Measurements from ENCODE around the gene EDEM2.
"Not testable (repeated sequence)": the region's sequence is repeated elsewhere in the genome, so short reads cannot be mapped to it uniquely, and the experiment has no call there.

EDEM2 gene

GRCh38 chr20:35166242-35166830 lies 19.2 kb upstream of the EDEM2 start:
- Histone ChIP-seq H3K9ac (ENCODE audit: low read depth, low read length) (no peak overlapping the region), H3K27me3 (ENCODE audit: control insufficient read depth, insufficient read depth, low read length) (no peaks in the 10 kb centered on the region), H3K4me1 (ENCODE audit: control insufficient read depth, insufficient read depth, low read length) (no peaks in the 10 kb centered on the region), H3K4me2 (ENCODE audit: low read length) (no peak overlapping the region), H3K36me3 (ENCODE audit: insufficient read depth, low read length) (no peaks in the 10 kb centered on the region), H3K4me3 (ENCODE audit: low read length) (no peak overlapping the region), H3K9me3 (replicated peaks; ENCODE audit: low read length) (no peaks in the 10 kb centered on the region)

GRCh38 chr20:35165221-35166185 lies 18.4 kb upstream of the EDEM2 start:
- no peak overlapping the region for H3K4me2 ChIP-seq (ENCODE audit: low read length)
- no peaks in the 10 kb centered on the region for H3K9me3 ChIP-seq (replicated peaks; ENCODE audit: low read length)
- H3K36me3 ChIP-seq (ENCODE audit: insufficient read depth, low read length), result no peaks in the 10 kb centered on the region
- no peak overlapping the region for H3K9ac ChIP-seq (ENCODE audit: low read depth, low read length)
- no peak overlapping the region for H3K4me3 ChIP-seq (ENCODE audit: low read length)
- no peaks in the 10 kb centered on the region for H3K4me1 ChIP-seq (ENCODE audit: control insufficient read depth, insufficient read depth, low read length)
- H3K27me3 ChIP-seq (ENCODE audit: control insufficient read depth, insufficient read depth, low read length), result no peaks in the 10 kb centered on the region

GRCh38 chr20:35164531-35164930 lies 17.4 kb upstream of the EDEM2 start:
- not testable (repeated sequence) for H3K9ac ChIP-seq (ENCODE audit: low read depth, low read length); H3K4me3 ChIP-seq (ENCODE audit: low read length); H3K4me2 ChIP-seq (ENCODE audit: low read length); H3K9me3 ChIP-seq (replicated peaks; ENCODE audit: low read length); H3K27me3 ChIP-seq (ENCODE audit: control insufficient read depth, insufficient read depth, low read length); H3K36me3 ChIP-seq (ENCODE audit: insufficient read depth, low read length); H3K4me1 ChIP-seq (ENCODE audit: control insufficient read depth, insufficient read depth, low read length)

GRCh38 chr20:35160341-35160740 lies 13.2 kb upstream of the EDEM2 start:
- not testable (repeated sequence) for H3K4me2 ChIP-seq (ENCODE audit: low read length); H3K4me3 ChIP-seq (ENCODE audit: low read length); H3K36me3 ChIP-seq (ENCODE audit: insufficient read depth, low read length); H3K27me3 ChIP-seq (ENCODE audit: control insufficient read depth, insufficient read depth, low read length); H3K9ac ChIP-seq (ENCODE audit: low read depth, low read length); H3K4me1 ChIP-seq (ENCODE audit: control insufficient read depth, insufficient read depth, low read length); H3K9me3 ChIP-seq (replicated peaks; ENCODE audit: low read length)

GRCh38 chr20:35156978-35157377 lies 9.8 kb upstream of the EDEM2 start:
- H3K9me3 ChIP-seq (replicated peaks; ENCODE audit: low read length), result no peaks in the 10 kb centered on the region
- no peak overlapping the region for H3K4me3 ChIP-seq (ENCODE audit: low read length)
- no peaks in the 10 kb centered on the region for H3K4me1 ChIP-seq (ENCODE audit: control insufficient read depth, insufficient read depth, low read length)
- no peak overlapping the region for H3K4me2 ChIP-seq (ENCODE audit: low read length)
- H3K36me3 ChIP-seq (ENCODE audit: insufficient read depth, low read length), result no peaks in the 10 kb centered on the region
- H3K27me3 ChIP-seq (ENCODE audit: control insufficient read depth, insufficient read depth, low read length), result no peaks in the 10 kb centered on the region
- H3K9ac ChIP-seq (ENCODE audit: low read depth, low read length), result no peak overlapping the region

GRCh38 chr20:35155936-35156335 lies 8.8 kb upstream of the EDEM2 start:
- no peaks in the 10 kb centered on the region for H3K4me1 ChIP-seq (ENCODE audit: control insufficient read depth, insufficient read depth, low read length)
- H3K27me3 ChIP-seq (ENCODE audit: control insufficient read depth, insufficient read depth, low read length), result no peaks in the 10 kb centered on the region
- H3K9me3 ChIP-seq (replicated peaks; ENCODE audit: low read length), result no peaks in the 10 kb centered on the region
- H3K36me3 ChIP-seq (ENCODE audit: insufficient read depth, low read length), result no peaks in the 10 kb centered on the region
- no peak overlapping the region for H3K4me3 ChIP-seq (ENCODE audit: low read length)
- no peak overlapping the region for H3K4me2 ChIP-seq (ENCODE audit: low read length)
- H3K9ac ChIP-seq (ENCODE audit: low read depth, low read length), result no peak overlapping the region

- Histone ChIP-seq H3K9ac (ENCODE audit: low read depth, low read length) (no peak overlapping the region), H3K4me2 (ENCODE audit: low read length) (no peak overlapping the region), H3K9me3 (replicated peaks; ENCODE audit: low read length) (no peaks in the 10 kb centered on the region), H3K4me1 (ENCODE audit: control insufficient read depth, insufficient read depth, low read length) (peaks cover 6% of the 10 kb centered on the region), H3K4me3 (ENCODE audit: low read length) (no peak overlapping the region), H3K36me3 (ENCODE audit: insufficient read depth, low read length) (no peaks in the 10 kb centered on the region), H3K27me3 (ENCODE audit: control insufficient read depth, insufficient read depth, low read length) (no peaks in the 10 kb centered on the region)
These were observed 4.6 kb upstream of the EDEM2 start for GRCh38 chr20:35151736-35152135.

- no peaks in the 10 kb centered on the region for H3K27me3 ChIP-seq (ENCODE audit: control insufficient read depth, insufficient read depth, low read length)
- H3K36me3 ChIP-seq (ENCODE audit: insufficient read depth, low read length), result no peaks in the 10 kb centered on the region
- H3K4me1 ChIP-seq (ENCODE audit: control insufficient read depth, insufficient read depth, low read length), result peaks cover 10% of the 10 kb centered on the region
- H3K4me2 ChIP-seq (ENCODE audit: low read length), result no peak overlapping the region
- H3K4me3 ChIP-seq (ENCODE audit: low read length), result no peak overlapping the region
- no peak overlapping the region for H3K9ac ChIP-seq (ENCODE audit: low read depth, low read length)
- H3K9me3 ChIP-seq (replicated peaks; ENCODE audit: low read length), result no peaks in the 10 kb centered on the region
These were observed 3.9 kb upstream of the EDEM2 start for GRCh38 chr20:35150846-35151579.

GRCh38 chr20:35147575-35148071 lies 487 bp upstream of the EDEM2 start:
- H3K4me3 ChIP-seq (ENCODE audit: low read length), result peak overlapping the region; percentile 87
- H3K9me3 ChIP-seq (replicated peaks; ENCODE audit: low read length); H3K27me3 ChIP-seq (ENCODE audit: control insufficient read depth, insufficient read depth, low read length); H3K36me3 ChIP-seq (ENCODE audit: insufficient read depth, low read length): not testable (repeated sequence)
- peak overlapping the region; percentile 93 for H3K4me2 ChIP-seq (ENCODE audit: low read length)
- peaks cover 13% of the 10 kb centered on the region for H3K4me1 ChIP-seq (ENCODE audit: control insufficient read depth, insufficient read depth, low read length)
- peak overlapping the region; percentile 78 for H3K9ac ChIP-seq (ENCODE audit: low read depth, low read length)

- H3K36me3 ChIP-seq (ENCODE audit: insufficient read depth, low read length), result peaks cover 16% of the 10 kb centered on the region
These were observed 727 bp downstream of the EDEM2 start for GRCh38 chr20:35146299-35146919.

GRCh38 chr20:35145141-35145564 lies 2.0 kb downstream of the EDEM2 start:
- Histone ChIP-seq H3K36me3 (ENCODE audit: insufficient read depth, low read length) (peaks cover 20% of the 10 kb centered on the region), H3K9ac (ENCODE audit: low read depth, low read length) (no peak overlapping the region), H3K4me2 (ENCODE audit: low read length) (no peak overlapping the region), H3K9me3 (replicated peaks; ENCODE audit: low read length) (no peaks in the 10 kb centered on the region), H3K4me3 (ENCODE audit: low read length) (no peak overlapping the region), H3K27me3 (ENCODE audit: control insufficient read depth, insufficient read depth, low read length) (no peaks in the 10 kb centered on the region), H3K4me1 (ENCODE audit: control insufficient read depth, insufficient read depth, low read length) (peaks cover 13% of the 10 kb centered on the region)

More at GRCh38 chr20:35146299-35146919, 727 bp downstream of the EDEM2 start:
- Histone ChIP-seq H3K27me3 (ENCODE audit: control insufficient read depth, insufficient read depth, low read length) (no peaks in the 10 kb centered on the region), H3K4me3 (ENCODE audit: low read length) (peak overlapping the region; percentile 87), H3K9ac (ENCODE audit: low read depth, low read length) (peak overlapping the region; percentile 78), H3K4me2 (ENCODE audit: low read length) (peak overlapping the region; percentile 93), H3K4me1 (ENCODE audit: control insufficient read depth, insufficient read depth, low read length) (peaks cover 13% of the 10 kb centered on the region), H3K9me3 (replicated peaks; ENCODE audit: low read length) (no peaks in the 10 kb centered on the region)
